GM21515 (cell line): ENCODE measurements around the gene RAD23A.

Experiments
- ATAC-seq: cut with Tn5 transposase; IDR thresholded peaks from one replicate; pipeline ENCODE4 v1.9.1; 2021; ENCODE audit not compliant: unreplicated experiment

Gene RAD23A

DNA sequence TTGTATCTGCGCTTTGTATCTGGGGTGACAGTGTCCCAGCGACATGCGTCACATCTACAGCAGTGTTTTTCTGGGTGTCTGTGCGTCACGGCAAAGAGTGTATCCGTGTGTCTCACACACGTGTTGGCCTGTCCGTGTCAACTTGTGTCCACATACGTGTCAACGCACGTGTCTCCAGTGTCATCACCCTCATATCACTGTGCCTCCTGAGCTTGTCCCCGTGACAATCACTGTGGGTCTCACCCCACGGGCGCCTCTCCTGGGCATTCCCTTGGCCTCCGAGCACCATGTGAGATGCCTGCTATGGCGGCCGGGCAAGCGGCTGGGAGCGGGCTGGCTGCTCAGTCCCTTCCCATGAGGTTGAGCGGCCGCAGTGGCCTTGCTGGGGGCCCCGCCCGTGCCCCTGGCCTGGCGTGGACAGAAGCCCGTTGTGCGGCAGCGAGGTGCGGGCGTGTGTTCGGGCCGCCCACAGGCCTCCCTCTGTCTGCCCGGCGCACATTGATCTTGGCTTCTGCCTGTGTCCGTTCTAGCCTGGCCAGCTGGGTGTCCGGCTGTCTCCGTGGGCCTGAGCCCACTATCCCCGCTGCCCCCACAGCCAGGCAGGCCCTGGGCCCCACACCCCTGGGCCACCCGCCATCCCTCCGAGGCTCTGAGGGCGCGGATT is 56.0 kb downstream of the RAD23A start:
- no peak for ATAC-seq

DNA sequence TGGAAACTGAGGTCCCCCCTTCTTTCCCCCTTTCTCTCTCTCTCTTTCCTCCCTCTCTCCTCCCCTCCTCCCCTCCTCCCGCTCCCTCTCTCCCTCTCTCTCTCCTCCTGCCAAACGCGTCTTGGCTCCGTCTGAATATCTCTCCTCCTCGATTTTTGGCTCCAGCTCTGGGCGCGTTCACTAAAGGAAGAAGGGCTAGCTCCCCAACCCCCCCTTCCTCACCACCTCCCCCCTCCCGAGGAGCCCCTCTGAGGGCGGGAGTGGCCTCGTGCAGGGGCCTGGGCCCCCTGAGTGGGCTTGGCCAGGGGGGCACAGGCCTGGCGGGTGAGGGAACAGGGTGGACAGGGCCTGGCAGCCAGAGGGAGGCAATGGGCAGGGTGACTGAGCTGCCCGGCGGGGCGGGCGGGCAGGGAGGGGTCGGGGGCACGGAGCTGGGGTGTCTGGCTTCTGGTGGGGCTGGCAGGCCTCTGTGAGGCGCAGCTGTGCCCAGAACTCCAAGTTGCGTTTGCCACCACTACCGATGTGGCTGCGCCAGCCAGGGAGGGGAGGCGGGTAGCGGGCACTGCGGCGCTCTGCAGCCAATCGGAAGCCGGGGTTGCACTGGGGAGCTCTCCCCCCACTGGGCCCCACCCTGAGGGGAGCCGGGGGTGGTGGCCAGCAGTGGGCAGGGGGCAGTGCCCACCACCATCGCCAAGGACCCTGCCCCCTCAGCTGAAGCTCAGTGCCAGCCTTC is 56.7 kb downstream of the RAD23A start:
- ATAC-seq, result no peak

DNA sequence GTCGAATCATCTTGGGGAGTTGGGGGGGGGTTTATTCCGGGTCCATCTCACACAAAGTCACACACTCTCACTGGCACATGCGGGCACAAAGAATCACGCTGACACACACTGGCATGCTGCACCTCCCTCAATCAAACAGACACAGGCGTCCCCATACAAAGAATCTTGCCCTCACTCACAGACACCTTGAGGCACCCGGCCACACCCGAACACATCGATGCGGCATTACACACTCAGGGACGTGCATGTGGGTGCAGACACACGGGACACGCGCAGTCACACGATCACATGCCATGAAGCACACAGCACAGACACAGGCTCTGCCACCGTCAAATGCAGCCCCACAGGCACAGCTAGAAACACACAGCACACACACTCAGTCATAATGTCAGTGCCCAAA is 57.4 kb downstream of the RAD23A start:
- ATAC-seq, result no peak
